Right cardiac atrium (tissue), 5 donors: Measurements from ENCODE around the gene CEP120. TPM values are rescaled to one million over a fixed set of nuclear protein-coding genes. Genes with fewer than 3 reads are reported as not detected.

Experiments used
- ATAC-seq, 2 donors: fragments of 200-7000 bp; cut with Tn5 transposase; one replicate each; pipeline versions ENCODE4 v1.8.0 to v1.9.1; 2020; ENCODE audit warnings: moderate library complexity in 2 of 2, mild to moderate bottlenecking in 1 of 2
- DNase-seq, 3 donors: peaks; one replicate each; pipeline ENCODE4 v3.0.0-alpha.2; 2020
- H3K27ac ChIP-seq: one replicate; pipeline ENCODE4 v1.5.1; 2013; ENCODE audit warnings: mild to moderate bottlenecking, low read length, control low read depth, moderate library complexity
- H3K27me3 ChIP-seq: one replicate; pipeline ENCODE4 v1.6.1; 2013; ENCODE audit not compliant: control insufficient read depth, insufficient read depth
- H3K4me1 ChIP-seq: one replicate; pipeline ENCODE4 v1.6.1; 2013; ENCODE audit warnings: low read length; ENCODE audit not compliant: control insufficient read depth, insufficient read depth
- H3K4me3 ChIP-seq: one replicate; pipeline ENCODE4 v1.5.1; 2013; ENCODE audit warnings: low read length, control low read depth
- H3K9me3 ChIP-seq: one replicate; pipeline ENCODE4 v1.6.1; 2013; ENCODE audit warnings: low read length; ENCODE audit not compliant: control insufficient read depth
- WGBS: extraction: QIAGEN DNeasy Blood & Tissue Kit; methylation state at CpG from one replicate; pipeline ENCODE4 v1.1.7; 2013; 5-methylcytosine and 5-hydroxymethylcytosine counted together
- intact Hi-C, 4 donors: fragments of 100-400 bp; cut with DNase I; formaldehyde crosslinking; loops; one replicate each; pipeline versions ENCODE4 v1.11.0 to v1.14.0; 2022 to 2023
- polyA plus RNA-seq: library from polyadenylated mRNA; stranded (reverse); fragments of 200-250 nt; gene quantifications from one replicate; pipeline ENCODE4 v1.2.3, GENCODE V29; 2013
- total RNA-seq, 4 donors: library from RNA; stranded (reverse); fragmentation: NEBNext Ultra II Directional; extraction: Animal tissue kit (Norgen Biotek cat#: 25700); gene quantifications; one replicate each; pipeline ENCODE4 v1.2.1, GENCODE V29; 2021
- donor health status: healthy with polysubstance abuse.
- donor health status: DM: no; HTN: yes; CAD: no.
- donor health status: DM: no; HTN: no; CAD: no.
- donor health status: DM: no; HTN: yes; CAD: no; lungs with severe emphysema.
- donor health status: DM: yes; HTN: yes; CAD: no.

CEP120 gene
- total and polyA plus RNA-seq, 5 donors, result 4.7 to 16.1 (median 13.5) TPM

GRCh38 chr5:123298335-123299030, 124.7 kb downstream of the CEP120 start:
- intact Hi-C loops, result no loop called here
- Histone ChIP-seq H3K27ac (no peak overlapping the region), H3K4me3 (no peak overlapping the region), H3K9me3 (no peaks in the 10 kb centered on the region), H3K4me1 (no peaks in the 10 kb centered on the region), H3K27me3 (no peaks in the 10 kb centered on the region)
- DNase-seq (no peak), ATAC-seq (no peak)
- 84% methylated on average over 2 of the region's 2 CpGs for WGBS

- no peaks in the 10 kb centered on the region for H3K9me3 ChIP-seq
- 86% methylated on average over 1 of the region's 1 CpG for WGBS
- DNase-seq (no peak), ATAC-seq (no peak)
- no peak overlapping the region for H3K27ac ChIP-seq
- H3K4me3 ChIP-seq, result no peak overlapping the region
- intact Hi-C loops, result no loop called here
- no peaks in the 10 kb centered on the region for H3K27me3 ChIP-seq
- H3K4me1 ChIP-seq, result no peaks in the 10 kb centered on the region
Observed at GRCh38 chr5:123297866-123298265, 125.3 kb downstream of the CEP120 start.

GRCh38 chr5:123297198-123297831, 125.9 kb downstream of the CEP120 start:
- Histone ChIP-seq H3K4me3 (no peak overlapping the region), H3K27me3 (no peaks in the 10 kb centered on the region), H3K27ac (no peak overlapping the region), H3K9me3 (no peaks in the 10 kb centered on the region), H3K4me1 (no peaks in the 10 kb centered on the region)
- no peak for ATAC-seq
- intact Hi-C loops, result no loop called here
- 79% methylated on average over 2 of the region's 2 CpGs for WGBS
- DNase-seq, result no peak

Other genes starting within 250 kb of the CEP120 start
- gene CSNK1G3, start 88.8 kb upstream of the CEP120 start, total RNA-seq, result 10 to 100 TPM; 30.9 to 37.3 (median 33.9) TPM
- gene CSNK1G3, start 88.8 kb upstream of the CEP120 start, polyA plus RNA-seq, result 5.8 TPM